Fibroblast of skin of right biceps (primary cell): ENCODE results near the gene SLC39A1.

Source experiments
- DNase-seq: peaks from one replicate; pipeline ENCODE4 v3.0.0-alpha.2; 2013

The SLC39A1 gene

GRCh38 chr1:153973525-153973924 lies 10.2 kb upstream of the SLC39A1 start:
- no peak for DNase-seq

- no peak for DNase-seq
Measured at GRCh38 chr1:153973071-153973470, 9.7 kb upstream of the SLC39A1 start.

- DNase-seq = no peak
Measured at GRCh38 chr1:153970346-153970745, 7.0 kb upstream of the SLC39A1 start.

GRCh38 chr1:153968972-153969371 lies 5.6 kb upstream of the SLC39A1 start:
- DNase-seq = no peak

- DNase-seq = no peak
Measured at GRCh38 chr1:153968408-153968807, 5.1 kb upstream of the SLC39A1 start.

GRCh38 chr1:153968000-153968363 lies 4.6 kb upstream of the SLC39A1 start:
- DNase-seq = no peak

- DNase-seq = peak; percentile 98
Measured at GRCh38 chr1:153967107-153967999, 4.0 kb upstream of the SLC39A1 start, which contains the start of gene CREB3L4. Gene CREB3L4 (plus strand): TSS chr1:153967902. CDS start chr1:153968526, 624 bp downstream.

GRCh38 chr1:153963850-153964331 lies 554 bp upstream of the SLC39A1 start:
- DNase-seq = peak; percentile 57

GRCh38 chr1:153962088-153963029 lies 978 bp downstream of the SLC39A1 start:
- peak; percentile 61 for DNase-seq

- no peak for DNase-seq
Measured at GRCh38 chr1:153961421-153961820, 1.9 kb downstream of the SLC39A1 start.

GRCh38 chr1:153960206-153960605 lies 3.1 kb downstream of the SLC39A1 start:
- DNase-seq = no peak

- DNase-seq = no peak
Measured at GRCh38 chr1:153959454-153959853, 3.9 kb downstream of the SLC39A1 start.

- no peak for DNase-seq
Measured at GRCh38 chr1:153958961-153959260, 4.4 kb downstream of the SLC39A1 start.

- DNase-seq = peak; percentile 98
Measured at GRCh38 chr1:153958111-153958960, 5.0 kb downstream of the SLC39A1 start, which contains the start of gene CRTC2. Gene CRTC2 (minus strand): TSS chr1:153958612. CDS start chr1:153958497, 115 bp downstream.

- DNase-seq = no peak
Measured at GRCh38 chr1:153957744-153958110, 5.6 kb downstream of the SLC39A1 start.

GRCh38 chr1:153956997-153957715 lies 6.2 kb downstream of the SLC39A1 start:
- DNase-seq = no peak

- no peak for DNase-seq
Measured at GRCh38 chr1:153954826-153955225, 8.5 kb downstream of the SLC39A1 start.

- DNase-seq = no peak
Measured at GRCh38 chr1:153953859-153954365, 9.4 kb downstream of the SLC39A1 start.

GRCh38 chr1:153951801-153952200 lies 11.5 kb downstream of the SLC39A1 start:
- DNase-seq = no peak

GRCh38 chr1:153951183-153951582 lies 12.2 kb downstream of the SLC39A1 start:
- DNase-seq = no peak

- DNase-seq = peak; percentile 77
Measured at GRCh38 chr1:153946622-153947241, 16.6 kb downstream of the SLC39A1 start, which contains the start of gene DENND4B. Gene DENND4B (minus strand): TSS chr1:153946718. CDS start chr1:153944374, 2,344 bp downstream.
